OCI-LY3 (cell line): ENCODE results near the gene ICE1.

ENCODE experiments used
- H2AFZ ChIP-seq: fragments of 200-600, 300-600 bp; shearing (Covaris generic); 2 replicates; pipeline ENCODE4 v1.6.0; 2014; ENCODE audit warnings: antibody characterized with exemption, low read depth, low read length
- H3K27ac ChIP-seq: fragments of 200-600, 300-600 bp; sonication (generic); 2 replicates; pipeline ENCODE4 v1.5.1; 2014; ENCODE audit warnings: mild to moderate bottlenecking, low read length, moderate library complexity, mixed read lengths
- H3K27me3 ChIP-seq: fragments of 200-600, 300-600 bp; sonication (generic); 2 replicates; pipeline ENCODE4 v1.6.1; 2014; ENCODE audit warnings: low read depth, low read length, mixed read lengths
- H3K36me3 ChIP-seq: fragments of 200-600, 300-600 bp; sonication (generic); replicated peaks from 2 replicates; pipeline ENCODE3; 2014; ENCODE audit warnings: low read depth, low read length, mixed read lengths
- H3K4me1 ChIP-seq: fragments of 300-600, 200-600 bp; sonication (generic); 2 replicates; pipeline ENCODE4 v1.6.1; 2014; ENCODE audit warnings: low read length, mixed read lengths
- H3K4me2 ChIP-seq: fragments of 200-600, 300-600 bp; sonication (generic); 2 replicates; pipeline ENCODE4 v1.6.1; 2014; ENCODE audit warnings: low read length, mixed read lengths
- H3K4me3 ChIP-seq: fragments of 300-600, 200-600 bp; sonication (generic); 2 replicates; pipeline ENCODE4 v1.5.1; 2014; ENCODE audit warnings: antibody characterized with exemption, mild to moderate bottlenecking, low read length, moderate library complexity
- H3K79me2 ChIP-seq: fragments of 300-600, 200-600 bp; shearing (Covaris generic); 2 replicates; pipeline ENCODE4 v1.6.1; 2014; ENCODE audit warnings: mild to moderate bottlenecking, low read length, mixed read lengths
- H3K9ac ChIP-seq: fragments of 300-600, 200-600 bp; shearing (Covaris generic); 2 replicates; pipeline ENCODE4 v1.6.0; 2014; ENCODE audit warnings: mild to moderate bottlenecking, low read length, moderate library complexity
- H3K9me3 ChIP-seq: fragments of 200-600, 300-600 bp; shearing (Covaris generic); 2 replicates; pipeline ENCODE4 v1.6.1; 2014; ENCODE audit warnings: low read length, mixed read lengths; ENCODE audit not compliant: insufficient read depth
- H4K20me1 ChIP-seq: fragments of 200-600, 300-600 bp; sonication (generic); 2 replicates; pipeline ENCODE4 v1.6.1; 2016; ENCODE audit warnings: low read length, mixed read lengths; ENCODE audit not compliant: insufficient read depth
- CTCF ChIP-seq: fragments of 200-600, 300-600 bp; sonication (generic); IDR thresholded peaks from 2 replicates; pipeline ENCODE4 v1.5.1; 2014; ENCODE audit warnings: antibody characterized with exemption, low read length, low read depth
- EZH2phosphoT487 ChIP-seq: fragments of 200-600 bp; shearing (Covaris generic); IDR thresholded peaks from 2 replicates; pipeline ENCODE4 v1.6.1; 2018; ENCODE audit warnings: antibody characterized with exemption, mixed run types, low read depth

ICE1 gene

GRCh38 chr5:5481206-5481605, 58.7 kb downstream of the ICE1 start:
- Histone ChIP-seq H3K4me2 (no peak overlapping the region), H3K4me3 (no peak overlapping the region), H3K79me2 (no peaks in the 10 kb centered on the region), H2AFZ (no peak overlapping the region), H3K4me1 (peaks cover 4% of the 10 kb centered on the region; the same call in 1 of the 2 replicates), H3K36me3 (peaks cover 2% of the 10 kb centered on the region), H3K9ac (no peak overlapping the region), H3K9me3 (no peaks in the 10 kb centered on the region), H3K27me3 (no peaks in the 10 kb centered on the region), H4K20me1 (no peaks in the 10 kb centered on the region), H3K27ac (no peak overlapping the region)
- TF ChIP-seq EZH2phosphoT487 (no peak), CTCF (no peak)

- Histone ChIP-seq H4K20me1 (no peaks in the 10 kb centered on the region), H3K4me2 (no peak overlapping the region), H3K27ac (no peak overlapping the region), H3K4me3 (no peak overlapping the region), H3K9me3 (no peaks in the 10 kb centered on the region), H3K27me3 (no peaks in the 10 kb centered on the region), H3K36me3 (no peaks in the 10 kb centered on the region), H3K4me1 (peaks cover 4% of the 10 kb centered on the region; the same call in 1 of the 2 replicates), H3K79me2 (no peaks in the 10 kb centered on the region), H3K9ac (no peak overlapping the region), H2AFZ (no peak overlapping the region)
- no peak for TF ChIP-seq CTCF
- TF ChIP-seq EZH2phosphoT487, result no peak
Observed at GRCh38 chr5:5481633-5482032, 59.2 kb downstream of the ICE1 start.

- Histone ChIP-seq H3K27ac (no peak overlapping the region), H4K20me1 (no peaks in the 10 kb centered on the region), H3K79me2 (no peaks in the 10 kb centered on the region), H3K27me3 (no peaks in the 10 kb centered on the region), H3K9ac (no peak overlapping the region), H3K4me1 (peaks cover 4% of the 10 kb centered on the region; the same call in 1 of the 2 replicates), H3K4me3 (no peak overlapping the region), H2AFZ (no peak overlapping the region), H3K36me3 (no peaks in the 10 kb centered on the region), H3K4me2 (no peak overlapping the region), H3K9me3 (no peaks in the 10 kb centered on the region)
- TF ChIP-seq CTCF (no peak), EZH2phosphoT487 (no peak)
Observed at GRCh38 chr5:5483350-5483749, 60.9 kb downstream of the ICE1 start.

- H3K27me3 ChIP-seq, result no peaks in the 10 kb centered on the region
- no peaks in the 10 kb centered on the region for H3K79me2 ChIP-seq
- H2AFZ ChIP-seq, result no peak overlapping the region
- no peaks in the 10 kb centered on the region for H3K36me3 ChIP-seq
- no peak overlapping the region for H3K27ac ChIP-seq
- no peaks in the 10 kb centered on the region for H3K9me3 ChIP-seq
- no peak overlapping the region for H3K9ac ChIP-seq
- peaks cover 4% of the 10 kb centered on the region; the same call in 1 of the 2 replicates for H3K4me1 ChIP-seq
- TF ChIP-seq EZH2phosphoT487, result no peak
- no peak for TF ChIP-seq CTCF
- no peak overlapping the region for H3K4me3 ChIP-seq
- H4K20me1 ChIP-seq, result no peaks in the 10 kb centered on the region
- H3K4me2 ChIP-seq, result no peak overlapping the region
Observed at GRCh38 chr5:5483880-5484598, 61.6 kb downstream of the ICE1 start.
